ENCODE results near the gene VRK3.

VRK3 gene

DNA sequence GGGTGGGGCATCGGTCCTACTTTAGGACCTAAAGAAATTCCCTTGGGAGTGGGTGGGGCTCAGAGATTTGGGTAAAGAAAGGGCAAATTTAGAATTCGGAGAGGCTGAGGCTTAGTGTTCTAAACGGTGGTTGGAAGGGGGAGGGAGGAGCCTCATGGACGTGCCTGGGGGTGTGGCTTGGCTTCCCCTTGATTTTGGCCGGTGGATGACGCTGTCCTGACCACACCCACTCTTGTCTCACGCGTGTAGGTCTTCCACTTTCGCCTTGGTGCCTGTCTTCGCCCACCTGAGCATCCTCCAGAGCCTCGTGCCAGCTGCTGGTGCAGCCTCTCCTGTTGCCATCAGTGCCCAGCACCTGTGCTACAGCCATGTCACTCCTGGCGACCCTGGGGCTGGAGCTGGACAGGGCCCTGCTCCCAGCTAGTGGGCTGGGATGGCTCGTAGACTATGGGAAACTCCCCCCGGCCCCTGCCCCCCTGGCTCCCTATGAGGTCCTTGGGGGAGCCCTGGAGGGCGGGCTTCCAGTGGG lies 94.6 kb downstream of the VRK3 start:
- peaks cover 58% of the 10 kb centered on the region for H4K20me1 ChIP-seq (ENCODE audit: insufficient read depth, low read length)
- ATAC-seq (ENCODE audit: insufficient read depth, low read depth) (no peak), DNase-seq (peak; percentile 52)
- H3K4me1 ChIP-seq (ENCODE audit: insufficient read depth, low read length): peaks cover 60% of the 10 kb centered on the region
- peaks cover 66% of the 10 kb centered on the region for H3K36me3 ChIP-seq (ENCODE audit: insufficient read depth, low read length)
- peak overlapping the region; percentile 76 for H3K4me2 ChIP-seq (ENCODE audit: insufficient read depth, low read length)
- H3K4me3 ChIP-seq (ENCODE audit: low read depth in 1 of 2, low read length in 2 of 2): peak overlapping the region; percentile 38 to 97; a peak in 3 of 4 replicates
- peak overlapping the region; percentile 94 for H3K9ac ChIP-seq (ENCODE audit: low read depth, low read length)
- H3K27ac ChIP-seq (ENCODE audit: low read length): peak overlapping the region; percentile 97
- H3K9me3 ChIP-seq (ENCODE audit: insufficient read depth, low read length, severe bottlenecking): no peaks in the 10 kb centered on the region
- no peaks in the 10 kb centered on the region for H3K27me3 ChIP-seq (ENCODE audit: insufficient read depth, low read length, poor library complexity)
- H3K79me2 ChIP-seq (ENCODE audit: insufficient read depth, low read length): peaks cover 79% of the 10 kb centered on the region
- no peak for TF ChIP-seq EZH2 (IDR thresholded peaks at IDR 0.05; ENCODE audit: borderline replicate concordance, low read depth, low read length, severe bottlenecking)
- TF ChIP-seq, protein P1, sequence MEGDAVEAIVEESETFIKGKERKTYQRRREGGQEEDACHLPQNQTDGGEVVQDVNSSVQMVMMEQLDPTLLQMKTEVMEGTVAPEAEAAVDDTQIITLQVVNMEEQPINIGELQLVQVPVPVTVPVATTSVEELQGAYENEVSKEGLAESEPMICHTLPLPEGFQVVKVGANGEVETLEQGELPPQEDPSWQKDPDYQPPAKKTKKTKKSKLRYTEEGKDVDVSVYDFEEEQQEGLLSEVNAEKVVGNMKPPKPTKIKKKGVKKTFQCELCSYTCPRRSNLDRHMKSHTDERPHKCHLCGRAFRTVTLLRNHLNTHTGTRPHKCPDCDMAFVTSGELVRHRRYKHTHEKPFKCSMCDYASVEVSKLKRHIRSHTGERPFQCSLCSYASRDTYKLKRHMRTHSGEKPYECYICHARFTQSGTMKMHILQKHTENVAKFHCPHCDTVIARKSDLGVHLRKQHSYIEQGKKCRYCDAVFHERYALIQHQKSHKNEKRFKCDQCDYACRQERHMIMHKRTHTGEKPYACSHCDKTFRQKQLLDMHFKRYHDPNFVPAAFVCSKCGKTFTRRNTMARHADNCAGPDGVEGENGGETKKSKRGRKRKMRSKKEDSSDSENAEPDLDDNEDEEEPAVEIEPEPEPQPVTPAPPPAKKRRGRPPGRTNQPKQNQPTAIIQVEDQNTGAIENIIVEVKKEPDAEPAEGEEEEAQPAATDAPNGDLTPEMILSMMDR (IDR thresholded peaks at IDR 0.05; ENCODE audit: borderline replicate concordance, extremely low read depth, low read length, poor library complexity, severe bottlenecking): no peak
- H2AFZ ChIP-seq (ENCODE audit: low read depth, low read length): peak overlapping the region; percentile 28; the same call in 1 of the 2 replicates

DNA sequence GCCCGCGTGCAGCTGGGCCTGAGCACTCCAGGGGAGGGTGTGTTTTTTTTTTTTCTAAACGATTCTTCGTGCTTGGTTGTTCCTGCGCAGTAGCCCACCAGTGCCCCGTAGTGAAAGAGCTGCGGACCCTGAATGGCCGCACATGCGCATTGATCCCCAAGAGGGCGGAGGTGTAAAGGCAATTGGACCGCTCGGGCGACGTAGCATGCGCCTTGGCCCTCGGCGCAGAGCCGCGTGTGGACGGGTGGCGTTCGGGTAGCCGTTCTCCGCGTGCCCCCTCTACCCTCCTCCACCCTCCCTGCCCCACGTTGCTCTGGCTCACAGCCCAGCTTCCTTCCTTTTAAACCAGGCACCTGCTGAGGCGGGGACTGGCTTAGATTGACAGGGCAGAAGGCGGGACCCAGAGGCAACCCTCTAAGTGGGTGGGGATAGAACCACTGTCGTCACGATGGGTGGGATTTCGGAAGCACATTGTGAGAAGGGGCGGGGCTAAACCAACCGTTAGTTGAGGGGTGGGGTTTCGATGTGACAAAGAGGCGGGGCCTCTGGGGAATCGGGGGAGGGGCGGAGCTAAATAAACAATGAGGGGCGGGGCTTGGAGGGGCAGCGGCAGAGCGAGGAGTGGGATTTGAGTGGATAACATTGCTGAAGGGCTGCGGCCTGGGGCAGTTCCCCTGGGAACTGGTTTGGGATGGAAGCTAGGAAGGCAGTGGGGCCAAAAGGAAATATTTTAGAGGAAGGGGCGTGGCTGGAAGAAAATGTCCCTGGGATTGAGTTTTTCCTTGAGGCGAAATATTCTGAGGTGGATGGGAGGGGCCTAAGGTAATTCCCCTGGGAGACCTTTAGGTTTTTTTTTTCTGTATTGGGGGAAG lies 95.3 kb downstream of the VRK3 start:
- Histone ChIP-seq H3K4me1 (ENCODE audit: insufficient read depth, low read length) (peaks cover 67% of the 10 kb centered on the region), H3K4me3 (ENCODE audit: low read depth in 1 of 2, low read length in 2 of 2) (peak overlapping the region; percentile 97; a peak in 3 of 4 replicates)
- peak; percentile 97 for DNase-seq

DNA sequence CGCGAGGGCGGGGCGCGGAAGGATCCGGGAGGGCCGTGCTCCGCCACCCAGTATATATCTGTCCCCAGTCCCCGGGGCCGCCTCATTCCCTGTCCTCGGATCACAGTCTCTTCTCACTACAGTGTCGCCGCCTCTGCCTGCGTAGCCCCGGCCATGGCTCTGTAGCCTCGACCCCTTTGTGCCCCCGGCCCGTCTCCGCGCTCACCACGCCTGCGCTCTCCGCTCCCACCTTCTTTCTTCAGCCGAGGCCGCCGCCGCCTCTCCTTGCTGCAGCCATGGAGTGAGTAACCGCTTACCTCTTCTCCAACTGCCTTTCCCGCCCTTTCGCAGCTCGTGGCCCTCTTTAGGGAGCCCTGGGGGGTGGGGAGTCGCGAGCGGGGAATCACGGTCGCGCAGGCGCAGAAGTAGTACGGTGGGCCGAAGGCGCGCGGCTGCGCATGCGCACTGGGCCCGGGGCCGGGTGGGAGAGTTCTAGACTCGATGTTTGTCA lies 96.0 kb downstream of the VRK3 start, which contains the start of the genes ATF5 and NUP62:
Gene ATF5 (plus strand): TSS at position 85 of the 490 bp plus-strand sequence. CDS start 1,646 bp downstream, outside the sequence.
Gene NUP62 (minus strand): TSS at position 384 of the 490 bp plus-strand sequence. CDS start 19,697 bp downstream, outside the sequence.
- DNase-seq (peak; percentile 93), ATAC-seq (ENCODE audit: insufficient read depth, low read depth) (peak; percentile 46)
- Histone ChIP-seq H3K4me2 (ENCODE audit: insufficient read depth, low read length) (peak within 1 kb of the TSS; percentile 76), H2AFZ (ENCODE audit: low read depth, low read length) (peak within 1 kb of the TSS; percentile 78), H3K9me3 (ENCODE audit: insufficient read depth, low read length, severe bottlenecking) (no peaks in the 10 kb centered on the region), H3K27ac (ENCODE audit: low read length) (peak within 1 kb of the TSS; percentile 97), H3K27me3 (ENCODE audit: insufficient read depth, low read length, poor library complexity) (no peaks in the 10 kb centered on the region), H3K9ac (ENCODE audit: low read depth, low read length) (peak within 1 kb of the TSS; percentile 94), H4K20me1 (ENCODE audit: insufficient read depth, low read length) (peaks cover 71% of the 10 kb centered on the region), H3K4me3 (ENCODE audit: low read depth in 1 of 2, low read length in 2 of 2) (peak within 1 kb of the TSS; percentile 97), H3K36me3 (ENCODE audit: insufficient read depth, low read length) (peaks cover 79% of the 10 kb centered on the region), H3K79me2 (ENCODE audit: insufficient read depth, low read length) (peaks cover 93% of the 10 kb centered on the region), H3K4me1 (ENCODE audit: insufficient read depth, low read length) (peaks cover 74% of the 10 kb centered on the region)
- TF ChIP-seq, protein P1 (IDR thresholded peaks at IDR 0.05; ENCODE audit: borderline replicate concordance, extremely low read depth, low read length, poor library complexity, severe bottlenecking): no peak
- no peak for TF ChIP-seq EZH2 (IDR thresholded peaks at IDR 0.05; ENCODE audit: borderline replicate concordance, low read depth, low read length, severe bottlenecking)

More for the DNA sequence above, 95.3 kb downstream of the VRK3 start:
- H2AFZ ChIP-seq (ENCODE audit: low read depth, low read length): peak overlapping the region; percentile 78
- H3K9ac ChIP-seq (ENCODE audit: low read depth, low read length): peak overlapping the region; percentile 94
- H3K36me3 ChIP-seq (ENCODE audit: insufficient read depth, low read length): peaks cover 72% of the 10 kb centered on the region
- peaks cover 64% of the 10 kb centered on the region for H4K20me1 ChIP-seq (ENCODE audit: insufficient read depth, low read length)
- peak; percentile 78 for ATAC-seq (ENCODE audit: insufficient read depth, low read depth)
- H3K4me2 ChIP-seq (ENCODE audit: insufficient read depth, low read length): peak overlapping the region; percentile 76
- no peaks in the 10 kb centered on the region for H3K27me3 ChIP-seq (ENCODE audit: insufficient read depth, low read length, poor library complexity)
- H3K27ac ChIP-seq (ENCODE audit: low read length): peak overlapping the region; percentile 97
- TF ChIP-seq, protein P1 (IDR thresholded peaks at IDR 0.05; ENCODE audit: borderline replicate concordance, extremely low read depth, low read length, poor library complexity, severe bottlenecking): peak; percentile 13
- no peak for TF ChIP-seq EZH2 (IDR thresholded peaks at IDR 0.05; ENCODE audit: borderline replicate concordance, low read depth, low read length, severe bottlenecking)
- no peaks in the 10 kb centered on the region for H3K9me3 ChIP-seq (ENCODE audit: insufficient read depth, low read length, severe bottlenecking)
- H3K79me2 ChIP-seq (ENCODE audit: insufficient read depth, low read length): peaks cover 86% of the 10 kb centered on the region
